ENCODE results near the gene CNTN4.
"Not testable (repeated sequence)": the region's sequence is repeated elsewhere in the genome, so short reads cannot be mapped to it uniquely, and the experiment has no call there.

Gene CNTN4

DNA sequence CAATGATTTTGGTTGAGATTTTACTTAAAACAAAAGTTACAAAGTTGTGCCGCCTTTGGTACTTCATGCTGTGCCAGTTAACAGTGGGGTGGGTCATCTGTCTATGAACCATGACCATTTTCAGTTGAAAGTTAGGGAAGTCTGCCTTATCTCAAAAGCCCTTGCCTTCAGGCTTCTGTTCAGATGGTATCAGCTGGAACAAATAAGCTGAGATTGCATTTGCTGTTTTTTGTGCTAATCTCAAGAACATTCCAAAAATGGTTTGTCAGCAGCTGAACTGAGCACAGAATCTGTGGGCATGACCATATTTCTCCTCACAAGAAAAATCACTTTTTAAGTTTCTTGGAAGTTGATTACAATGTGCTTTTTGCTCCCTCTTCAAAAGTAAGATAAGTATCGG is 869.2 kb downstream of the CNTN4 start:
- DNase-seq (ENCODE audit: low read depth in 3 of 3), result no peak

DNA sequence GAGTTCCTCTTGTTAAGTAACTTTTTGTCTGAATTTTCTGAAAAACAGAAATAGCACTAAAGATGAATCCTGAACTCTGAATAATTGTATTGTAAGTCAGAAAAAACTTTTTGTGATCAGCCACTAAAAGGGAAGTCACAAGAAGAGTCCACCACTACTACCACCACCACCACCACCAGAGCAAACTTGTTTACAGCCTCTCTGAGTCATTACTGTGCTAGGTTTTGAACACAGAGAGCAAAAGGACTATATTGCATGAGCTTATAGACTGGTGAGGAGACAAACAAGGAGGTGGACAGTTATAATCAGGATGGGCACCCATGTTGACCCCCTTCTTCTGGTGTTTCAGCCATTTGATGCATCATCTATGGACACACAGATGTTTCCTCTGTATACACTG is 869.8 kb downstream of the CNTN4 start:
- no peak for DNase-seq (ENCODE audit: low read depth in 3 of 3)

DNA sequence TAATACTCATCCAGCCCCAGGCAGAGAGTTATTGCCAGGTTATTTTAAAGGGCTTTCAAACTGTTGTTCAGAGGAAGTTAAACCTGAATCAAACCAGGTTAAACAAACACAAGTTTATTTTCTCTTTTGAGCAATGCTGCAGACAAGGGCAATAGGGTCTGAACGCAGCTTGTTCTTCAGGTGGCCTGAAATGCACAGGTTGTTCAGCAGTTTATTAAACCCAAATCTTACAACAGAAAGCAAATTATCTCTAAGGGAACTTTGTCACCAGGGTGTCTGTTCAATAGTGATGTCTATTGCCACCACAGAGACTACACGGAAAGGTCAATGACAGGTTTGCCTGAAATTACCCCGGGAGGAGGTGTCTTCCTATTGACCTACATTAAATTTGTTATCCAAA is 877.5 kb downstream of the CNTN4 start:
- DNase-seq (ENCODE audit: low read depth in 3 of 3), result no peak

DNA sequence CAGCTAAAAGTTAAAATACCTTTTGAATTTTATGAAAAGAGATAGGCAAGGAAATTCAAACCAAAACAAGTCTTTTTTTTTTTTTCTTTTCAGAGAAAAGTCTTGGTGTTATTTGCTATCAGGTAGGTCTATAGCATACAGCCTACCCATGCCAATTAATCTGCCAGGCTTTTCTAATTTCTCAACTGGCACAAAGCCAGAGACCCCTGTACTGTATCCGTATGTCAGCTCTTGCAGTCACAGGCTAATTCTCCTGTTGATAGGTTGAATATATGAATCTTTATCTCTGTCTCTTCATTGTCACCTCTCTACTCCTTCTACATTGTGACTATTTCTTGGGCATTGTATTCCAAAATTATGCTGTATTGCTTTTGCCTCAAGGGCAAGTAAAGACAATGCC is 878.1 kb downstream of the CNTN4 start:
- no peak for DNase-seq (ENCODE audit: low read depth in 3 of 3)

DNA sequence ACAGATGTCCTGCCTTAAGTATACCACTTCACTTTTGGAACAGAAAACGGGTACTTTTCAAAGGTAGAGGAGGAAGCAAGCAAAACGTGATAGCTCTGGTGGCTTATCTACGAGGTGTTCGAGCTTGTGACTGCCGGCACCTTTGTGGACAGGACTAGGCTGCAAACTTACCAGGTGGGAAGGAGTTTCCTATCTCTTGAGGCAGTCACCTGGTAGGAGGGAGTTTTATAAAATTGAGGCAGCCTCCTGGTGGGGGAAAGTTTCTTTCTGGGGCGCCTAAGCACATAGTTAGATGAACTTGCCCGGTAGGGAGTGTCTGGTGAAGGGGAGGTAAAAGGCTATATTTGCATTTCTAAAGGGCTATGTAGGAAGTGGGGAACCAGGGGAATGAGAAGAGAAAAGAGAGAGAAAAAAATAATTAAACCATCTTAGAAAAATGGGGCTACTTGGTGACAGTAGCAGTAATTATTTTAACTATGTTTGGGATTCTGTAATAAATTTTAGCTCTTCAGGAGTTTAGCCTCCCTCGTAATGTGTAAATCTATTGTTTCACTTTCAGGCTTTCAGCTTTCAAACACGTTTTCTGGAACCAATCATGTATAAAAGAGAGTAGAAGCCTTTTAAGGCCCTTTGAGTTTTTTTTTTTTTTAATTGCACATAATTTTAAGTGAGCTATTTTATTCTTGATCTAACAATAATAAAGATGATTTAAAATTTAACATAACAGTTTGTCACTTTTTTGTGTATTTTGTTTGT is 880.5 kb downstream of the CNTN4 start:
- no peak for DNase-seq (ENCODE audit: low read depth in 3 of 3)

DNA sequence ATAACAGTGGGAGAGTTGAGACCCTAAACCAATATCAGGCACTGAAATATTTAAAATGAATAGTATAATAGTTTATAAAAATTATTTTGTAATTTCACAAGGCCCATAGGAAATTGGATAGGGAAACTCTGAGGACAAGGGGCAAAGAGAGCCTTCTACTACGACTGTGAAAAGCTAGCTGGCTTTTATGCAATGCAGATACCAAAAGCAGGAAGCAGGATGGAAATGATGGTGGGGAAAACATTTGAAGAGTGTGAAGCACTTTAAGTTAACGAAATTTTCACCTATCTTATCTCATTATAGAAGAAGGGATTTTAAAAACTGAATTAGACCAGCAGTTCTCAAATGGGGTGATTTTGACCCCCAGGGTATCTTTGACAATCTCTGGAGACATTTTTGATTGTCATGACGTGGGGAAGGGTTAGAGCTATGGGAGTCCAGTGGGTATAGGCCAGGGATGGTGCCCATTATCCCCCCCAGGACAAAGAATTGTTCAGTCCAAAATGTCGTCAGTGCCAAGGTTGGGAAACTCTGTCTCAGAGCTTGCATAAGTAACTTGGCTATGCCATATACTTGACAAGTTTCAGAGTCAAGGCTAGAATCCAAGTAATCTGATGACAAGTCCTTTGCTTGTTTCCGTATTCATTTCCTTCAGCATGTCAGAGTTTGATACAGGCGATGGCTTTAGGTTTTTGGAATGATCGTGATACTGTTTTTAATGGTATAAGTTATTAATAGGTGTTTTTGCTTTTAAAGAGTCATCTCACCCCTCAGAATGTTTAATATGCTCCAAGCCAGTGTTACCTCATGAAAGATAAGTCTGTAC is 885.6 kb downstream of the CNTN4 start:
- no peak for DNase-seq (ENCODE audit: low read depth in 3 of 3)

DNA sequence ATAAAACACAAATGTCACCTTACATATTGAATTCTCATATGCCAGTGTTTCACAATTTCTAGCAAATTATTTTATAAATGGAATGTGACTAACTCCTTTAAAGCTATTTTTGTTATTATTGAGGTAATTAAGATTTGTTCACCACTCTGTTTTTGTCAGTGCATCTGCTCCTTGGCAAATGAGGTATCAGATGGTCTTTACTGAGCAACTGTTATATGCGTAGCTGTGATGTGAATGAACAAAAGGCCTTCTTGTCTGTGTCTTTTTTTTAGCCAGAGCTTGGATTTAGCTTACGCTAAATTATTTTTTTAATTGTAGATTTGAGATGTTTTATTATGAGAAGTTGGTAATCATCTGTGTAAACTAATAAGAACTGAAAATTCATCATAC is 886.2 kb downstream of the CNTN4 start:
- DNase-seq (ENCODE audit: low read depth in 3 of 3), result no peak

DNA sequence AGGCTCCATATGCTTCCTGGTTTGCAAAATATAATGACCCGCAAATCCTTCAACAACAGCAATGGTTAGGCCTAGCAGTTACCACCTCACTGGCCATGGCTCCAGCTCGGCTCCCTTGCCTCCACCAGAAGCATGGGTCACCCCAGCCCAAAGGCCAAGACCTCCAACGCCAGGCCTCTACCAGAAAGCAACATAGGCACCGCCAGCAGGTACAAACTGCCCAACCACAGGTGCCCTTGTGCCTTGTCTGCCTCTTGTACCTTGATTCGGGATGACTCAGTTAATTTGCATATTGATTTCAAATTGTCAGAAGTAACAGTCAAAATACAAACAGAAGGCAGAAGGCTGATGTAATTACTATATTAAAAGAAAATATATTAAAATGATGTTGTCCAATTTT is 886.8 kb downstream of the CNTN4 start:
- DNase-seq (ENCODE audit: low read depth in 3 of 3), result no peak

DNA sequence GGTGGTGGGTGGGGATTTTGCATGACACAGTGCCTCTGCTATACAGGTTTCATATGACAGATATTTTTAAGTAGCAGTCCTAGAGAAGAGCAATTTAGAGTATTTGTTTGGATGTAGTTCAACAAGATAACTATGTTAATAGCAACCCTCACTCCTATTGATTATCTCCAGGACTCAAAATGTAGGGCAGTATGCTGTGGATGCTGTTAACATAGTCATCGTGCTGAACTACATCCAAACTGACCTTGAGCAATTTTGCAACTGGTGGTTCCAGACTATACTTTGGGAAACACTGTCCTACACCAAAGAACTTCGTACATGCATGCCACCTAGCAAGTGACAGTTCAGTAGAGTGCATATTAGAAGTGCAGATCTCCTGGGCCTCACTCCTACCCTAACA is 893.9 kb downstream of the CNTN4 start:
- DNase-seq (ENCODE audit: low read depth in 3 of 3), result no peak

DNA sequence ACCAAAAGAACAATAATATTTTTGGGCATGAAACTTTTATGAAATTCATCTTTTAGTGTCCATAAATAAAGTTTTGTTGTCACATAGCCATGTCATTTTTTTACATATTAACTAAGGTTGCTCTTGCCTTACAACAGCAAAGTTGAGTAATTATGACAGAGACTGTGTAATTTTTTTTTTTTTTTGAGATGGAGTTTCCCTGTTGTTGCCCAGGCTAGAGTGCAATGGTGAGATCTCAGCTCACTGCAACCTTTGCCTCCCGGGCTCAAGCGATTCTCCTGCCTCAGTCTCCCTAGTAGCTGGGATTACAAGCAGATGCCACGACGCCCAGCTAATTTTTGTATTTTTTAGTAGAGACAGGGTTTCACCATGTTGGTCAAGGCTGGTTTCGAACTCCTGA is 894.5 kb downstream of the CNTN4 start:
- not testable (repeated sequence) for DNase-seq (ENCODE audit: low read depth in 3 of 3)

DNA sequence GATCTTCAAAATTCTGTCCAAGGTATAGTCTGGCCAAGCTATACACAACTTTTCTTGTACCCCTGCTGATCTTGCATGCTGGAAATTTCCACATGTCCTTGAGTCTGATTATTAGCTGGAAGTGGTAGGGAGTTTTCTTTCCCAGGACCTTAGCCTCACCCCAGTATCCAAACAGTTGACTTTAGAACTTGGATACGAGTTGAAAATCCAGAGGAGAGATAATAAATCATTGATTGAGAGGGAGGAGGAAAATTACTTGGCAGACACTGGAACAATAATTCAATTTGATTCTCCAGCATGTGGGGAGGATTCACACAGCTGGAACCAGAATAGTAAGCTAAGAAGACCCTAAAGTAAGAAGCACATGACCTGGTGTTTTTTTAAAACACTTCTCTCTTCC is 895.1 kb downstream of the CNTN4 start:
- no peak for DNase-seq (ENCODE audit: low read depth in 3 of 3)

DNA sequence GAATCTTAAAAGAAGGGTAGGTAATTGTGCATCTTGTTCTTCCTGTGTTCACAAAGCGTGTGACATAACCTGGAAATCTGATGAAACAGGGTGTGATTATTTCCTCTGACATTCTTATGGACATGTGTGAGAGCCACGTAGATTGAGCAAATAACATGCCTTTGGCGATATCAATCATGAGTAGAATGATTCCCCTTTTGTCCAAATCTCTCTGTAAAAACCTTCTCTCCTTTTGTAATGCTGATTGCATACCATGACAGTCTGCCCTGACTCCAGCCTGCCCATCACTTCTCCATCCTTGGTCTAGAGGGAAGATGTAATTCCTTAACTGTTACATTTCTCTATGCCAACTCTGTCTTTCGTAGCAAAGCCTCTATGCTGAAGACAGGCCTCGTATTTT is 896.5 kb downstream of the CNTN4 start:
- no peak for DNase-seq (ENCODE audit: low read depth in 3 of 3)

DNA sequence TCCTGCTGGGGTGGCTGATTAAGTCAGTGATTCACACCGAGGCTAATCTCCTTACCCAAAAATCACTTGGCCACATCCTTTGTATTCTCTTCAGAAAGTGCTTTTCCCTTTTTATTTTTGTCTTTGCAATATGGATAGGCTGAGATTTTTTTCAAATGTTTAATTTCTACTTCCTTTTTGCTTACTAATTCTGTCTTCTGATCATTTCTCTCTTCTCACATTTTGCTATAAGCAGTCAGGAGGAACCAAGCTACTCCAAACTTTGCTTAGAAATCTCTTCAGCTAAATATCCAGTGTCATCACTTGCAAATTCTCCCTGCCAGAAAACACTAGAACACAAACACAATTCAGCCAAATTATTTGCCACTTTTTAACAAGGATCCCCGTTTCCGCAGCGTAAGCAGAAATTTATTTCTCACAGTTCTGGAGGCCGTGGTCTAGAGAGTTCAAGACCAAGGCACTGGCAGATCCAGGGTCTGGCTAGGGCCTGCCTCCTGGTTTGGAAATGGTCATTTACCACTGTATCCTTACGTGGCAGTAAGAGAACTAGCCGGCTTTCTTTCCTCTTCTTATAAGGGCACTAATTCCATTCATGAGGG is 906.6 kb downstream of the CNTN4 start:
- no peak for DNase-seq (ENCODE audit: low read depth in 3 of 3)

DNA sequence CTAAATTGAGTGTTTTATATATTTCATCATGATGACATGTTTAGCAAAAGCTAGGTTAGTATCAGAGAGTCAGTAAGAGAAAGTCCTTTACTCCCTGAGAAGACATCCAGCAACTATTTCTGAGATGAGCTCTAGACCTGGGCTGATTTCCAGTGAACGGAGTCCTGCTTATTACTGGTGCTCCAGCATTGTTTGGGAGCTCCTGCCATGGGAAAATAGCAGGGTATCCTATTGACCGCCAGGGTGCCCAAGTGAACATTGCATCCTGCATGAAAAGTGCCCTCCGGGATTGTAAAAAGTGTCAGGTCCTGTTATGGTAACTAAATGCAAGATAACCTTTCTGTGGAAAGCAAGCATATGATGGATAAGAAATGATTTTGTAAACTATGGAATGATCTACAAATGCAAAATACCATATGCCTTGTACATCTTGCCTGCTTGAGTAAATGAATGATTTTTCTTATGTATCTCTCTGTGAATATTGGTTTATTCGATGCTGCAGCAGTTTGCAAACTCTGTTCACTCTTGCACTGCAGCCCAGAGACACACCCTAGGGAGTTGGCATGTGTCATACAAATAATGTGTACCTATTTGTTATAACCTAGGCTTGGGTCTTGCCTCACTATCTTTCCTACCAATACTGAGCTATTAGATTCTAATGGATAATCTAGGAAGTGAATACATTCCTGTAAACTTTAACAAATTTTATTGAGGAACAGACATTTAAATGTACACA is 914.8 kb downstream of the CNTN4 start:
- no peak for DNase-seq (ENCODE audit: low read depth in 3 of 3)

DNA sequence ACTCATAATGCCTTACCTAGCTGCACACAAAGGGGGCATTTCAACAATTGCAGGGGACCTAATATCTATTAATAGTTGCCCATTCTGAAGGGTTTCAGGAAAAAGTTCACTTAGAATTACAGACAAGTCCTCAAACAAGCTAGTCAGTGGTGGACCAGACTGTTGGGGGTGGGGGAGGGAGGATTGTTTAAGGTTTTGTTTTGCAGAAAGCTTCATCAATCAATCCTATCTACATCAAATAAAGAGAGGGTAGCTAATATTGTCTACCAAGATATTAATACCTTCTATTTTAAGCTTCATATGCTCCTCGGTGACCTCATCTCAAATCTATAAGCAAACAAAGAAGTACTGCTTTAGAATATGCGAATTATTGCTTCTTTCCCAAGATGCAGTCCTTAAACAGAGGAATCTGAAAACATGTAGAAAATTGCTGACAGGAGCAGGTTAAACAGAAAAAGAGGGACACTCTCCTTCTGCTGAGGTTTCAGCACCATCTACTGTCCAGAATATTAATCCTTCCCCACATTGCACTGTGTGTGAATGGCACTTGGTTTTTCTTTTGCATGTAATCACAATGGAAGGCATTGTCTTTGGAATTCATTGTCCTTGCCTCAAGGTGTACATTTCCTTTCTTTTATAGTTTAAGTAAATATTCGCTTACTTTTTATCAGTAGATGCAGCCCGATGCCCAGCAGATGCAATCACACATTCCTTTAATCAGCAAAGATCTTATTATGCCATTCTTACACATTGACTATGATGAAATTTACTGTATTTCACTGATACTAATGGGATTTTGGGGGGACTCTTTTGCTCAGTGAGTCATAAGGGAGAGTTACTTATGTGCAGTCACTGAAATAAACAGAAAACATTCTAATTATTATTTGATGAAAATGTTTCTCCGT is 916.8 kb downstream of the CNTN4 start:
- DNase-seq (ENCODE audit: low read depth in 3 of 3), result no peak

DNA sequence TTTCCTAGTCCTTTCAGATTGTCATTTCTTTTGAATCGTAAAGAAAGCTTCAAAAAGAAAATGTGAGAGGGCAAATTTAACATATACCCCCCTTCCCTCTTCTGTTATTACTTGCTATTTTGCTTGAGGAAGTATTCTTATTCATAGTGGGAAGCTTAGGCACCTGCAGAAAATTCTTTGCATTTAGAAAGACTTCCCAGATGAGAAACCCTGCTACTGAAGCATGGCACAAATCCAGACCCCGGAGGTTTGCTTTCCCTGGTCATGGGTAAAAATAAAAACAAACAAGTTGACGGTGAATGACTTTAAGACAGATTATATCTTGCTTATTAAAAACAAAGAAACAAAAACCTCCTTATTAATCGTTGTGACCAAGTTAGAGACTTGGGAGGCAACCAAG is 917.6 kb downstream of the CNTN4 start:
- DNase-seq (ENCODE audit: low read depth in 3 of 3), result no peak

DNA sequence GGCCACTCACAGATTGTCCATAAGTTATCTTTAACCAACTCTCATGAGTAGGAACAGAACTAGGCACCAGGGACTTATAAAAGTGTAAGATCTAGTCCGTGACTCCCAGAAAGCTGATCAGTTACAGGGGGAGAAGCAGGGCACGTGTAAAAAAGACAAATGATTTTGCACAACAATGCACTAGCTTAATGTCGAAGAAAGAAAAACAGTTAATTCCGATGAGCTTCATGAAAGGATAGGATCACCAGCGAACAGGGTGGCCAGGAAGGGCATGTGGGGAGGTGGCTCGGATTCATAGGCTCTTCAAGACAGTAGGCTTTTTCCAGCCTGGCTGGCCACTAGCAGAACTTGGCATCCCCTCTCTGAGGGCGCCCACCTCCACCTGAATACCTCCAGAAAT is 921.5 kb downstream of the CNTN4 start:
- no peak for DNase-seq (ENCODE audit: low read depth in 3 of 3)

DNA sequence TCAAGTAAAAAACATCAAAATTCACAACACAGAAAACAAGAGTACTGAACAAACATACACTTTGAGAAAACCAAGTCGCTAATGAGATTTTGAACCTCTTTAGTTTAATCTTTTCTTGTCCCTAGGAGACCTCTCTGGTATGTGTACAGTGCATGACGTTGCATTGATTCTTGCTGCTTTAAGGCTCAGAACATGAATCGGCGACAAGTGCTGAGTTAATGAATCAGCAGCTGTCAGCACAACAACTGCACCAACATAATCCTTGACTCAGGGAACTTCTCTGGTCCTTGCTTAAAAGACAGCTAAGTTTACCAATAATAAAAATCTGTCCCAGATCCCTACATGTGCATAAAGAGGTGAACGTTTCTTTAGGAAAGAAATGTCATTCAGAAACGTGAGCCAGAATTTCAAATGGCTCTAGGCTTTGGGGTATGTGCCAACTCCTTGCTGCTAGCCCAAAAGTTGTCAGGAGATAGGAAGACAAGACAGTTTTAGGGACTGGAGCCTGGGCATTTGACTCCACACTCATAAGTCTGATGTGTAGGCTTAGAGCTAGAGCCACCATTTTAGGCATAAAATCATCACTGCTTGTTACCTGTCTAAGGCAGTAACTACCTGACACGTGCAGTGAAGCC is 924.6 kb downstream of the CNTN4 start:
- DNase-seq (ENCODE audit: low read depth in 3 of 3), result no peak

DNA sequence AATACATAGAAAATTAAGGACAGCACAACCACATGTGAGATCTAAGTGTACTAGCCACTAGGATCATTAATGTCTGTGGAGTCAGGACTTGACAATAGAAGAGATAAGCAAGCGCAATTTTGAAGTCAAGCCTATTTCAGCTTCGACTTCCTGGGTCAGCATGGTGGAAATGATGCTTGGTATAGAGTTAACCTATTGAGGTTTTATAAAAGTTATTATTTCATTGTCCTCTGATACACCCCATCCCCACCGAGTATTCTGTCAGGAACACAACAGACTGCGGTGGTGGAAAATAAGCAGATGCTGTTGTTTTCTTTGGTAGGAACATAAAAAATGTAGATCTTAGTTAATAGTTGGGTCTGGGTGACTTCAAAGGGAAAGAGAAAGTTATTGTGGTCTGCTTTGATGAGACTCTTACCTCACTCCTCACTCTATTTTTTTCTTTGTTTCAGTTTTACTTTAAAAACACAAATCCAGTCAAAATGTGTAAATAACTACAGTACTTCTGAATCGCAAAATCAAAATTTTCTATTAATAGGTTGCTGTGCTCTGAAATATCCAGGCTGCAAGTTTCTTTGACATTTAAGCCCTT is 929.4 kb downstream of the CNTN4 start:
- DNase-seq (ENCODE audit: low read depth in 3 of 3), result no peak

DNA sequence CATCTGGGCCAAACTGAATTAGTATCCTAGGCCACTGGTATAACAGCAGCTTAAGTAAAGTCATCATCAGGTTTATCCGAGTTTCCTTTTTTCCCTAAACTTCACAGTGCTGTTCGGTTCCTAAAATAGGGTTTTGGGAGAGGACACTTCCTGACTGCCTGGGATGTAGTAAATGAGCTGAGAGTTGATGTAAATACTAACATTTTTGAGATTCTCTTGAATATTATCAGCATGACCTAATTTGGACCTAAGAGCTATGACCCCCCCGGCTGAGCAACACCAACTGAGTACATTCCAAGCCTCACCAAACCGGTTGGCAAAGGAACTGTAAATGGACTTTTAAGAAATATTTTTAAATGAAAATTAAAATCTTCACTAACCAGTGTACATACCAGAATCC is 932.7 kb downstream of the CNTN4 start:
- DNase-seq (ENCODE audit: low read depth in 3 of 3), result no peak
